Colonic mucosa (tissue), 4 donors: ENCODE measurements around the gene HOXA10. TPM values are rescaled to one million over a fixed set of nuclear protein-coding genes. Genes with fewer than 3 reads are reported as not detected.

Experiments used
- DNase-seq: peaks from one replicate; pipeline ENCODE4 v3.0.0-alpha.2; 2020
- H3K27ac ChIP-seq: fragments of 200-600 bp; one replicate; pipeline ENCODE4 v1.8.0; 2021
- H3K27me3 ChIP-seq: fragments of 200-600 bp; one replicate; pipeline ENCODE4 v1.8.0; 2021
- H3K36me3 ChIP-seq: fragments of 200-600 bp; one replicate; pipeline ENCODE4 v1.8.0; 2021
- H3K4me1 ChIP-seq: fragments of 200-600 bp; one replicate; pipeline ENCODE4 v1.8.0; 2021; ENCODE audit warnings: mild to moderate bottlenecking
- H3K4me3 ChIP-seq: fragments of 200-600 bp; one replicate; pipeline ENCODE4 v1.8.0; 2021
- H3K9ac ChIP-seq, 2 donors: one replicate each; pipeline ENCODE4 v1.7.0; 2013; ENCODE audit warnings: control low read depth in 2 of 2, low read depth in 2 of 2, low read length in 2 of 2
- H3K9me3 ChIP-seq: fragments of 200-600 bp; one replicate; pipeline ENCODE4 v1.8.0; 2021
- intact Hi-C: fragments of 100-400 bp; cut with DNase I; formaldehyde crosslinking; loops from one replicate; pipeline ENCODE4 v1.14.1; 2022
- total RNA-seq, 2 donors: library from RNA; stranded (reverse); fragmentation: NEBNext Ultra II Directional in 1 of 2; extraction: Animal tissue kit (Norgen Biotek cat#: 25700) in 1 of 2; gene quantifications; one replicate each; pipeline ENCODE4 v1.2.1, GENCODE V29; 2021
- TF ChIP-seq, protein P1 (sequence below): fragments of 200-600 bp; IDR thresholded peaks from one replicate; pipeline ENCODE4 v1.8.0; 2022; ENCODE audit warnings: antibody characterized with exemption, mild to moderate bottlenecking
- donor health status: healthy.
- donor health status: DM: no; HTN: no; CAD: no.
- donor health status: DM: no; HTN: no; CAD: no.

HOXA10 gene
- total RNA-seq, 2 donors from 2014 or later: 25.4 to 26.0 TPM

DNA sequence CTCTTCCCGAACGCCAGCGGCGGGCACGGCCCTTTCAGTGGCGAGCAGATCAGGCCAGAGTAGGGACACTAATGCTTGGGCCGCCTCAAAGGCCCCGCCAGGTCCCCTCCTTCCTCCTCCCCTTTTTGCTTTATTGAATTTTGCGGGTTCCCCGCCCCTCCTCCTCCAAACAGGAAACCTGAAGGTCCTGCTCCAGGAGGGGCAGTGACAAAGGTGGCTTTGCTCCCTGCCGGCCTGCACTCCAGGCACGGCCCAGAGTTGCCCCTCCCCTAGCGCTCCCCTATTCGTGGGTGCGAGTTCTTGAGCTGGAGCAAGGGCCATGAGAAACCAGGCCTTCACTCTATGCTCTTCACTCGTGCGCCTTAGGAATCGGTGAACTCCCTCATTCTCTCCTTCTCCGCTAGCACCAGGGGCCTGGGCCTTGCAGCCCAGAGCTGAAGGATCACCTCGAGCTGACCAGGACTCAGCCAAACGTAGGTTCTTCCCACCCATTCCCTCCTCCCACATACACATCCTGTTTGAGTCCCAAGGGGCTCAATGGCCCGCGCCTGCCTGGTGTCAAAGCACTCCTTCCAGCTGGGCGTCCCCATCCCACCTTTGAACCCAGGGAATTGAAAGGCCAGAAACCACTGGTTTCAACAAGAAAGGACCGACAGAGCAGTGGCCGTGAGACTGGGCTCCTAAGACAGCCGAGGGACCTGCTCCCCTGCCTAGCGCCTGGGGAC, 25.9 kb downstream of the HOXA10 start:
- DNase-seq: peak; percentile 81
- H3K36me3 ChIP-seq: no peaks in the 10 kb centered on the region
- TF ChIP-seq, protein P1, sequence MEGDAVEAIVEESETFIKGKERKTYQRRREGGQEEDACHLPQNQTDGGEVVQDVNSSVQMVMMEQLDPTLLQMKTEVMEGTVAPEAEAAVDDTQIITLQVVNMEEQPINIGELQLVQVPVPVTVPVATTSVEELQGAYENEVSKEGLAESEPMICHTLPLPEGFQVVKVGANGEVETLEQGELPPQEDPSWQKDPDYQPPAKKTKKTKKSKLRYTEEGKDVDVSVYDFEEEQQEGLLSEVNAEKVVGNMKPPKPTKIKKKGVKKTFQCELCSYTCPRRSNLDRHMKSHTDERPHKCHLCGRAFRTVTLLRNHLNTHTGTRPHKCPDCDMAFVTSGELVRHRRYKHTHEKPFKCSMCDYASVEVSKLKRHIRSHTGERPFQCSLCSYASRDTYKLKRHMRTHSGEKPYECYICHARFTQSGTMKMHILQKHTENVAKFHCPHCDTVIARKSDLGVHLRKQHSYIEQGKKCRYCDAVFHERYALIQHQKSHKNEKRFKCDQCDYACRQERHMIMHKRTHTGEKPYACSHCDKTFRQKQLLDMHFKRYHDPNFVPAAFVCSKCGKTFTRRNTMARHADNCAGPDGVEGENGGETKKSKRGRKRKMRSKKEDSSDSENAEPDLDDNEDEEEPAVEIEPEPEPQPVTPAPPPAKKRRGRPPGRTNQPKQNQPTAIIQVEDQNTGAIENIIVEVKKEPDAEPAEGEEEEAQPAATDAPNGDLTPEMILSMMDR: no peak
- peak overlapping the region; percentile 97 for H3K27ac ChIP-seq
- intact Hi-C loops: no loop called here
- peak overlapping the region; percentile 78 to 100 for H3K9ac ChIP-seq
- H3K9me3 ChIP-seq: no peaks in the 10 kb centered on the region
- peak overlapping the region; percentile 47 for H3K4me3 ChIP-seq
- H3K27me3 ChIP-seq: no peaks in the 10 kb centered on the region
- H3K4me1 ChIP-seq: peaks cover 17% of the 10 kb centered on the region

- Histone ChIP-seq H3K9me3 (no peaks in the 10 kb centered on the region), H3K4me3 (peak within 1 kb of the TSS; percentile 47), H3K4me1 (peaks cover 17% of the 10 kb centered on the region), H3K27ac (peak within 1 kb of the TSS; percentile 97), H3K27me3 (no peaks in the 10 kb centered on the region), H3K36me3 (no peaks in the 10 kb centered on the region), H3K9ac (peak within 1 kb of the TSS; percentile 78 to 100)
- intact Hi-C loops: no loop called here
- peak; percentile 81 for DNase-seq
- TF ChIP-seq, protein P1: no peak
Observed at GRCh38 chr7:27147199-27148030, 26.7 kb downstream of the HOXA10 start, which contains the start of gene HOXA6. Gene HOXA6, minus strand, starts transcription at chr7:27147774. Its CDS starts 25 bp downstream, at chr7:27147749.

DNA sequence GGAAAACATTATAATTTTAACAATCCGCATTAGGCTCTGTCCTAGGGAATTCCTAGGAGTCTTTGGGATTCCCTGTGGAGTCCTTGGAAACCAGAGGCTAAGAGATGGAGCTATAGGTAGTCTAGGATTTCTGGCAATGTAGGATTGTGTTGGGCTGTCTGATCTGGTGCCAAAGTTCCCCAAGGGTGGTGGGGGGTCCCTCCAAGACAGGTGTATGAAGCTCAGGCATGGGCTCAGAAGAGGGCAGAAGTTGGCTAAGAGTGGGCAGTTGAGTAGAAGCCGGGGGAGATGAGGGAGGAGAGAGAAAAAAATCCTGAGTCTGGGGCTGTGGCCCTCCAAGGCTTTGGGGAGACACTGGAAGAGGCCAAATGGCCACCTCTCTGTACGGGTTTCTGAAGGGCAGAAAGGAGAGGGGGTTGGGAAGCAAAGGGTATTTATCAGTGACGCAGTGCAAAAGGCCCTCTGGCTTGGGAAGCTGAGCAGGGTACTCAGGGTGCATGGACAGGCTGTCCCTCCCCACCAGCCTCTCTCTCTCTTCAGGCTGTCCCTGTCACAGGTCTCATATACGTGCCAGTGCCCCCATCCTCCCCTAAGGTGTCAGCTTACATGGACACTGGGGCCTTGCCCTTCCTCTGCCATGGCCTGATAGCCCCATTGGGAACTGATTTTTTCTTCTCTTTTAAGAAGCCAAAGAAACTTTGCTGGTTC, 27.5 kb downstream of the HOXA10 start:
- Histone ChIP-seq H3K36me3 (no peaks in the 10 kb centered on the region), H3K4me1 (peaks cover 17% of the 10 kb centered on the region), H3K4me3 (no peak overlapping the region), H3K9me3 (no peaks in the 10 kb centered on the region), H3K27ac (peak overlapping the region; percentile 97), H3K9ac (peak overlapping the region; percentile 40 to 100), H3K27me3 (no peaks in the 10 kb centered on the region)
- TF ChIP-seq, protein P1: no peak
- intact Hi-C loops: no loop called here
- peak; percentile 31 for DNase-seq

- Histone ChIP-seq H3K9ac (peak overlapping the region; percentile 46 to 100), H3K27ac (peak overlapping the region; percentile 84), H3K9me3 (no peaks in the 10 kb centered on the region), H3K4me3 (no peak overlapping the region), H3K4me1 (peaks cover 17% of the 10 kb centered on the region), H3K36me3 (no peaks in the 10 kb centered on the region), H3K27me3 (no peaks in the 10 kb centered on the region)
- no peak for DNase-seq
- TF ChIP-seq, protein P1: no peak
- intact Hi-C loops: no loop called here
Observed at GRCh38 chr7:27145914-27146412, 28.2 kb downstream of the HOXA10 start.
